Measurements from ENCODE around the gene MGAT4A. TPM values are rescaled to one million over a fixed set of nuclear protein-coding genes. Genes with fewer than 3 reads are reported as not detected.
"Not testable (repeated sequence)": the region's sequence is repeated elsewhere in the genome, so short reads cannot be mapped to it uniquely, and the experiment has no call there.

MGAT4A gene
- total and polyA plus RNA-seq, 2 donors: 8.7 to 23.8 TPM

- DNase-seq (ENCODE audit: extremely low spot score): no peak
- under 1% methylated on average over 53 of the region's 56 CpGs for WGBS
- H3K27ac ChIP-seq (ENCODE audit: low read depth): peak overlapping the region; percentile 66
- no peaks in the 10 kb centered on the region for H3K36me3 ChIP-seq (ENCODE audit: insufficient read depth)
- H3K4me1 ChIP-seq (ENCODE audit: insufficient read depth): no peaks in the 10 kb centered on the region
- H3K4me3 ChIP-seq (ENCODE audit: low read depth, low read length): peak overlapping the region; percentile 91
Observed at GRCh38 chr2:98730707-98731040, 258 bp downstream of the MGAT4A start.

- under 1% methylated on average over 45 of the region's 45 CpGs for WGBS
- peak overlapping the region; percentile 91 for H3K4me3 ChIP-seq (ENCODE audit: low read depth, low read length)
- no peak for DNase-seq (ENCODE audit: extremely low spot score)
- H3K36me3 ChIP-seq (ENCODE audit: insufficient read depth): no peaks in the 10 kb centered on the region
- H3K27ac ChIP-seq (ENCODE audit: low read depth): peak overlapping the region; percentile 66
- no peaks in the 10 kb centered on the region for H3K4me1 ChIP-seq (ENCODE audit: insufficient read depth)
Observed at GRCh38 chr2:98730053-98730706, 752 bp downstream of the MGAT4A start.

- Histone ChIP-seq H3K27ac (ENCODE audit: low read depth) (peak overlapping the region; percentile 18), H3K36me3 (ENCODE audit: insufficient read depth) (no peaks in the 10 kb centered on the region), H3K4me1 (ENCODE audit: insufficient read depth) (no peaks in the 10 kb centered on the region), H3K4me3 (ENCODE audit: low read depth, low read length) (peak overlapping the region; percentile 91)
- no peak for DNase-seq (ENCODE audit: extremely low spot score)
- WGBS: 50% methylated on average over 10 of the region's 10 CpGs
Observed at GRCh38 chr2:98729652-98730051, 1.3 kb downstream of the MGAT4A start.

- DNase-seq (ENCODE audit: extremely low spot score); H3K4me1 ChIP-seq (ENCODE audit: insufficient read depth); H3K36me3 ChIP-seq (ENCODE audit: insufficient read depth); H3K4me3 ChIP-seq (ENCODE audit: low read depth, low read length); H3K27ac ChIP-seq (ENCODE audit: low read depth): not testable (repeated sequence)
- WGBS: 78% methylated on average over 5 of the region's 5 CpGs
Observed at GRCh38 chr2:98728088-98728718, 2.7 kb downstream of the MGAT4A start.

- H3K27ac ChIP-seq (ENCODE audit: low read depth): peak overlapping the region; percentile 50
- 55% methylated on average over 5 of the region's 5 CpGs for WGBS
- H3K36me3 ChIP-seq (ENCODE audit: insufficient read depth): no peaks in the 10 kb centered on the region
- H3K4me3 ChIP-seq (ENCODE audit: low read depth, low read length): no peak overlapping the region
- no peaks in the 10 kb centered on the region for H3K4me1 ChIP-seq (ENCODE audit: insufficient read depth)
- DNase-seq (ENCODE audit: extremely low spot score): no peak
Observed at GRCh38 chr2:98727369-98728087, 3.4 kb downstream of the MGAT4A start.

GRCh38 chr2:98726735-98727368 is 4.1 kb downstream of the MGAT4A start:
- 58% methylated on average over 2 of the region's 2 CpGs for WGBS
- H3K4me3 ChIP-seq (ENCODE audit: low read depth, low read length): no peak overlapping the region
- H3K27ac ChIP-seq (ENCODE audit: low read depth): peak overlapping the region; percentile 23
- no peak for DNase-seq (ENCODE audit: extremely low spot score)
- H3K4me1 ChIP-seq (ENCODE audit: insufficient read depth): no peaks in the 10 kb centered on the region
- H3K36me3 ChIP-seq (ENCODE audit: insufficient read depth): no peaks in the 10 kb centered on the region

GRCh38 chr2:98726205-98726604 is 4.7 kb downstream of the MGAT4A start:
- H3K4me3 ChIP-seq (ENCODE audit: low read depth, low read length): no peak overlapping the region
- 81% methylated on average over 8 of the region's 8 CpGs for WGBS
- no peaks in the 10 kb centered on the region for H3K36me3 ChIP-seq (ENCODE audit: insufficient read depth)
- H3K4me1 ChIP-seq (ENCODE audit: insufficient read depth): no peaks in the 10 kb centered on the region
- DNase-seq (ENCODE audit: extremely low spot score): no peak
- H3K27ac ChIP-seq (ENCODE audit: low read depth): no peak overlapping the region

GRCh38 chr2:98720286-98720685 is 10.6 kb downstream of the MGAT4A start:
- no peaks in the 10 kb centered on the region for H3K36me3 ChIP-seq (ENCODE audit: insufficient read depth)
- no peak overlapping the region for H3K27ac ChIP-seq (ENCODE audit: low read depth)
- DNase-seq (ENCODE audit: extremely low spot score): no peak
- H3K4me3 ChIP-seq (ENCODE audit: low read depth, low read length): no peak overlapping the region
- WGBS: 98% methylated on average over 4 of the region's 4 CpGs
- no peaks in the 10 kb centered on the region for H3K4me1 ChIP-seq (ENCODE audit: insufficient read depth)

- 54% methylated on average over 6 of the region's 6 CpGs for WGBS
- Histone ChIP-seq H3K27ac (ENCODE audit: low read depth) (no peak overlapping the region), H3K4me1 (ENCODE audit: insufficient read depth) (no peaks in the 10 kb centered on the region), H3K4me3 (ENCODE audit: low read depth, low read length) (no peak overlapping the region), H3K36me3 (ENCODE audit: insufficient read depth) (no peaks in the 10 kb centered on the region)
- DNase-seq (ENCODE audit: extremely low spot score): no peak
Observed at GRCh38 chr2:98717621-98718020, 13.3 kb downstream of the MGAT4A start.

GRCh38 chr2:98716786-98717185 is 14.1 kb downstream of the MGAT4A start:
- no peaks in the 10 kb centered on the region for H3K36me3 ChIP-seq (ENCODE audit: insufficient read depth)
- H3K4me1 ChIP-seq (ENCODE audit: insufficient read depth): no peaks in the 10 kb centered on the region
- 86% methylated on average over 5 of the region's 5 CpGs for WGBS
- no peak overlapping the region for H3K27ac ChIP-seq (ENCODE audit: low read depth)
- no peak overlapping the region for H3K4me3 ChIP-seq (ENCODE audit: low read depth, low read length)
- no peak for DNase-seq (ENCODE audit: extremely low spot score)

GRCh38 chr2:98715812-98716451 is 15.0 kb downstream of the MGAT4A start:
- 95% methylated on average over 9 of the region's 9 CpGs for WGBS
- Histone ChIP-seq H3K27ac (ENCODE audit: low read depth) (no peak overlapping the region), H3K4me1 (ENCODE audit: insufficient read depth) (no peaks in the 10 kb centered on the region), H3K36me3 (ENCODE audit: insufficient read depth) (no peaks in the 10 kb centered on the region), H3K4me3 (ENCODE audit: low read depth, low read length) (no peak overlapping the region)
- no peak for DNase-seq (ENCODE audit: extremely low spot score)

GRCh38 chr2:98713332-98714015 is 17.5 kb downstream of the MGAT4A start:
- Histone ChIP-seq H3K36me3 (ENCODE audit: insufficient read depth) (no peaks in the 10 kb centered on the region), H3K27ac (ENCODE audit: low read depth) (no peak overlapping the region), H3K4me3 (ENCODE audit: low read depth, low read length) (no peak overlapping the region), H3K4me1 (ENCODE audit: insufficient read depth) (no peaks in the 10 kb centered on the region)
- no peak for DNase-seq (ENCODE audit: extremely low spot score)
- WGBS: 71% methylated on average over 4 of the region's 4 CpGs

GRCh38 chr2:98712145-98712544 is 18.8 kb downstream of the MGAT4A start:
- no peak overlapping the region for H3K27ac ChIP-seq (ENCODE audit: low read depth)
- H3K36me3 ChIP-seq (ENCODE audit: insufficient read depth): no peaks in the 10 kb centered on the region
- DNase-seq (ENCODE audit: extremely low spot score): no peak
- H3K4me1 ChIP-seq (ENCODE audit: insufficient read depth): no peaks in the 10 kb centered on the region
- H3K4me3 ChIP-seq (ENCODE audit: low read depth, low read length): no peak overlapping the region
- WGBS: 95% methylated on average over 3 of the region's 3 CpGs

Measured in urinary bladder (tissue), 4 donors.